HUES64 (cell line): ENCODE results near the gene CCDC6.

Experiments used
- H3K27ac ChIP-seq: 2 replicates; pipeline ENCODE4 v1.7.0; 2013; ENCODE audit warnings: low read depth, low read length, inconsistent platforms
- H3K27me3 ChIP-seq: 2 replicates; pipeline ENCODE4 v1.6.1; 2013; ENCODE audit warnings: mild to moderate bottlenecking, low read length; ENCODE audit not compliant: insufficient read depth
- H3K36me3 ChIP-seq: 2 replicates; pipeline ENCODE4 v1.6.1; 2013; ENCODE audit warnings: mild to moderate bottlenecking, low read length; ENCODE audit not compliant: insufficient read depth
- H3K4me1 ChIP-seq: 2 replicates; pipeline ENCODE4 v1.6.1; 2013; ENCODE audit warnings: mild to moderate bottlenecking, low read length, moderate library complexity; ENCODE audit not compliant: insufficient read depth
- H3K4me3 ChIP-seq: 2 replicates; pipeline ENCODE4 v1.5.1; 2013; ENCODE audit warnings: mild to moderate bottlenecking, low read length, moderate library complexity
- H3K9ac ChIP-seq: 2 replicates; pipeline ENCODE4 v1.6.1; 2013; ENCODE audit warnings: mild to moderate bottlenecking, low read depth, low read length
- H3K9me3 ChIP-seq: 2 replicates; pipeline ENCODE4 v1.6.1; 2013; ENCODE audit warnings: low read depth, low read length; ENCODE audit not compliant: insufficient read depth
- WGBS: fragments of 150-250, 120-280 bp; methylation state at CpG from one replicate; pipeline ENCODE4 v1.1.7; 2013; ENCODE audit warnings: missing lambda C conversion rate; 5-methylcytosine and 5-hydroxymethylcytosine counted together

CCDC6 gene

GRCh38 chr10:59905731-59906416, 482 bp downstream of the CCDC6 start:
- H3K9me3 ChIP-seq, result no peaks in the 10 kb centered on the region
- under 1% methylated on average over 55 of the region's 56 CpGs for WGBS
- no peaks in the 10 kb centered on the region for H3K27me3 ChIP-seq
- H3K4me3 ChIP-seq, result peak overlapping the region; percentile 95
- peaks cover 3% of the 10 kb centered on the region; the same call in 1 of the 2 replicates for H3K36me3 ChIP-seq
- peaks cover 39% of the 10 kb centered on the region for H3K4me1 ChIP-seq
- peak overlapping the region; percentile 99 for H3K27ac ChIP-seq
- peak overlapping the region; percentile 85 for H3K9ac ChIP-seq

GRCh38 chr10:59905066-59905730, 1.2 kb downstream of the CCDC6 start:
- Histone ChIP-seq H3K4me3 (peak overlapping the region; percentile 95), H3K27ac (no peak overlapping the region; the same call in 1 of the 2 replicates)
- WGBS, result under 1% methylated on average over 23 of the region's 23 CpGs

GRCh38 chr10:59904426-59905065, 1.8 kb downstream of the CCDC6 start:
- H3K9ac ChIP-seq, result peak overlapping the region; percentile 85; the same call in 1 of the 2 replicates
- H3K9me3 ChIP-seq, result no peaks in the 10 kb centered on the region
- H3K4me1 ChIP-seq, result peaks cover 49% of the 10 kb centered on the region
- peaks cover 3% of the 10 kb centered on the region; the same call in 1 of the 2 replicates for H3K36me3 ChIP-seq
- peak overlapping the region; percentile 95 for H3K4me3 ChIP-seq
- 16% methylated on average over 7 of the region's 7 CpGs for WGBS
- H3K27ac ChIP-seq, result no peak overlapping the region
- no peaks in the 10 kb centered on the region for H3K27me3 ChIP-seq

More at GRCh38 chr10:59905066-59905730, 1.2 kb downstream of the CCDC6 start:
- peaks cover 3% of the 10 kb centered on the region; the same call in 1 of the 2 replicates for H3K36me3 ChIP-seq
- peaks cover 43% of the 10 kb centered on the region for H3K4me1 ChIP-seq
- H3K27me3 ChIP-seq, result no peaks in the 10 kb centered on the region
- peak overlapping the region; percentile 85 for H3K9ac ChIP-seq
- H3K9me3 ChIP-seq, result no peaks in the 10 kb centered on the region

GRCh38 chr10:59903871-59904270, 2.5 kb downstream of the CCDC6 start:
- 71% methylated on average over 4 of the region's 6 CpGs for WGBS
- no peak overlapping the region for H3K9ac ChIP-seq
- H3K36me3 ChIP-seq, result peaks cover 3% of the 10 kb centered on the region; the same call in 1 of the 2 replicates
- peaks cover 45% of the 10 kb centered on the region for H3K4me1 ChIP-seq
- peak overlapping the region; percentile 95 for H3K4me3 ChIP-seq
- no peaks in the 10 kb centered on the region for H3K9me3 ChIP-seq
- H3K27ac ChIP-seq, result no peak overlapping the region
- H3K27me3 ChIP-seq, result no peaks in the 10 kb centered on the region

- WGBS, result 91% methylated on average over 4 of the region's 4 CpGs
- Histone ChIP-seq H3K27me3 (no peaks in the 10 kb centered on the region), H3K9ac (no peak overlapping the region), H3K4me1 (peaks cover 35% of the 10 kb centered on the region), H3K9me3 (no peaks in the 10 kb centered on the region), H3K4me3 (no peak overlapping the region), H3K27ac (no peak overlapping the region), H3K36me3 (peaks cover 3% of the 10 kb centered on the region; the same call in 1 of the 2 replicates)
Observed at GRCh38 chr10:59902016-59902415, 4.3 kb downstream of the CCDC6 start.

GRCh38 chr10:59901470-59901869, 4.9 kb downstream of the CCDC6 start:
- Histone ChIP-seq H3K4me1 (peaks cover 33% of the 10 kb centered on the region), H3K9ac (no peak overlapping the region), H3K36me3 (peaks cover 3% of the 10 kb centered on the region; the same call in 1 of the 2 replicates), H3K27me3 (no peaks in the 10 kb centered on the region), H3K4me3 (no peak overlapping the region), H3K27ac (no peak overlapping the region), H3K9me3 (no peaks in the 10 kb centered on the region)
- WGBS, result 87% methylated on average over 1 of the region's 1 CpG

- 83% methylated on average over 10 of the region's 10 CpGs for WGBS
- H3K4me1 ChIP-seq, result peaks cover 33% of the 10 kb centered on the region
Observed at GRCh38 chr10:59900048-59900727, 6.2 kb downstream of the CCDC6 start.

GRCh38 chr10:59898125-59898835, 8.1 kb downstream of the CCDC6 start:
- H3K27me3 ChIP-seq, result no peaks in the 10 kb centered on the region
- peaks cover 29% of the 10 kb centered on the region for H3K4me1 ChIP-seq
- 80% methylated on average over 4 of the region's 6 CpGs for WGBS
- no peaks in the 10 kb centered on the region for H3K9me3 ChIP-seq
- H3K4me3 ChIP-seq, result no peak overlapping the region
- no peak overlapping the region for H3K9ac ChIP-seq
- H3K27ac ChIP-seq, result no peak overlapping the region
- H3K36me3 ChIP-seq, result peaks cover 3% of the 10 kb centered on the region; the same call in 1 of the 2 replicates

More at GRCh38 chr10:59900048-59900727, 6.2 kb downstream of the CCDC6 start:
- H3K9ac ChIP-seq, result no peak overlapping the region
- peaks cover 3% of the 10 kb centered on the region; the same call in 1 of the 2 replicates for H3K36me3 ChIP-seq
- H3K27me3 ChIP-seq, result no peaks in the 10 kb centered on the region
- no peak overlapping the region for H3K4me3 ChIP-seq
- no peaks in the 10 kb centered on the region for H3K9me3 ChIP-seq
- no peak overlapping the region for H3K27ac ChIP-seq

GRCh38 chr10:59896191-59896590, 10.2 kb downstream of the CCDC6 start:
- Histone ChIP-seq H3K36me3 (0 out of 2 replicates have a peak, but pooled peaks cover 2% of the 10 kb centered on the region), H3K27me3 (no peaks in the 10 kb centered on the region), H3K9ac (no peak overlapping the region), H3K4me1 (peaks cover 40% of the 10 kb centered on the region), H3K27ac (no peak overlapping the region), H3K9me3 (no peaks in the 10 kb centered on the region), H3K4me3 (no peak overlapping the region)
- WGBS, result 100% methylated on average over 1 of the region's 1 CpG

- Histone ChIP-seq H3K27ac (no peak overlapping the region), H3K4me3 (no peak overlapping the region), H3K9ac (no peak overlapping the region), H3K27me3 (no peaks in the 10 kb centered on the region), H3K4me1 (peaks cover 39% of the 10 kb centered on the region), H3K36me3 (0 out of 2 replicates have a peak, but pooled peaks cover 2% of the 10 kb centered on the region), H3K9me3 (no peaks in the 10 kb centered on the region)
- WGBS, result 86% methylated on average over 10 of the region's 10 CpGs
Observed at GRCh38 chr10:59895629-59896116, 10.7 kb downstream of the CCDC6 start.
